GM12878 (cell line): ENCODE data around the gene PXT1. TPM values are rescaled to one million over a fixed set of nuclear protein-coding genes. Genes with fewer than 3 reads are reported as not detected.
A peak's percentile ranks its signal among the peaks of the same experiment; 100 is the strongest.

ENCODE experiments used
- ESRRA ChIP-seq: IDR thresholded peaks from 2 replicates; pipeline ENCODE4 v1.6.1; 2012; ENCODE audit warnings: mild to moderate bottlenecking, low read length, improper control_type of control experiment
- EZH2 ChIP-seq: IDR thresholded peaks from 2 replicates; pipeline ENCODE4 v1.6.1; 2012; ENCODE audit warnings: low read depth, mild to moderate bottlenecking, control low read depth, inconsistent platforms, low read length, borderline replicate concordance; ENCODE audit not compliant: control insufficient read depth
- FOXK2 ChIP-seq: fragments of 450-650 bp; IDR thresholded peaks from 2 replicates; pipeline ENCODE4 v1.6.1; 2017; ENCODE audit warnings: mild to moderate bottlenecking, moderate library complexity
- JUNB ChIP-seq: IDR thresholded peaks from 2 replicates; pipeline ENCODE4 v1.6.1; 2016; ENCODE audit warnings: antibody characterized with exemption, mild to moderate bottlenecking
- KDM1A ChIP-seq: fragments of 200-600 bp; sonication (generic); IDR thresholded peaks from 2 replicates; pipeline ENCODE4 v1.6.1; 2016; ENCODE audit warnings: borderline replicate concordance
- NFXL1 ChIP-seq: fragments of 450-650 bp; IDR thresholded peaks from 2 replicates; pipeline ENCODE4 v1.6.1; 2017; ENCODE audit warnings: antibody characterized with exemption, mild to moderate bottlenecking, borderline replicate concordance
- NFYA ChIP-seq: IDR thresholded peaks from 2 replicates; pipeline ENCODE4 v1.6.1; 2011; ENCODE audit warnings: low read depth, mild to moderate bottlenecking, low read length, improper control_type of control experiment, borderline replicate concordance
- PML ChIP-seq: IDR thresholded peaks from 2 replicates; pipeline ENCODE4 v1.6.1; 2012; ENCODE audit warnings: low read length, inconsistent platforms
- RBBP5 ChIP-seq: fragments of 200-600 bp; sonication (generic); conservative IDR thresholded peaks from 2 replicates; pipeline ENCODE4 v1.6.1; 2016
- SMARCA5 ChIP-seq: fragments of 450-650 bp; IDR thresholded peaks from 2 replicates; pipeline ENCODE4 v1.6.1; 2017; ENCODE audit warnings: mild to moderate bottlenecking
- TCF3 ChIP-seq: IDR thresholded peaks from 2 replicates; pipeline ENCODE4 v1.6.1; 2012; ENCODE audit warnings: low read depth, mild to moderate bottlenecking, low read length, borderline replicate concordance; ENCODE audit not compliant: insufficient read depth
- YY1 ChIP-seq: IDR thresholded peaks from 2 replicates; pipeline ENCODE4 v1.6.1; 2011; ENCODE audit warnings: low read depth, mild to moderate bottlenecking, low read length
- polyA plus RNA-seq, 11 experiments: library from polyadenylated mRNA; depleted of rRNA in 4 of 11; unstranded in 6 of 11; stranded (reverse) in 5 of 11; fragments of >200 nt; fragmentation: Nextera tagmentation in 4 of 11; fragmentation: Illumina TruSeq in 1 of 11; extraction: Ambion mirVana in 4 of 11; extraction: Trizol in 1 of 11; gene quantifications; 1 replicate in 1 of 11; 2 replicates in 10 of 11; pipeline versions ENCODE4 v1.2.1 to v1.2.3, GENCODE V29; 2011 to 2016; ENCODE audit warnings: inconsistent platforms in 2 of 11, missing spikeins in 2 of 11, low read depth in 1 of 11
- total RNA-seq, 4 experiments: library from RNA; depleted of rRNA in 3 of 4; stranded (reverse); fragments of >200 nt in 3 of 4; fragmentation: Illumina TruSeq in 1 of 4; extraction: Trizol in 1 of 4; gene quantifications; 2 replicates each; pipeline versions ENCODE4 v1.2.1 to v1.2.3, GENCODE V29; 2013 to 2021
- TF ChIP-seq, protein P1 (sequence below): fragments of 450-650 bp; formaldehyde crosslinking; IDR thresholded peaks from 2 replicates; pipeline ENCODE4 v1.4.0; 2020; ENCODE audit warnings: mild to moderate bottlenecking, moderate library complexity
- TF ChIP-seq, protein P2 (sequence below): fragments of 450-650 bp; IDR thresholded peaks from 2 replicates; pipeline ENCODE4 v1.6.1; 2016; ENCODE audit warnings: mild to moderate bottlenecking
- TF ChIP-seq, protein P3 (sequence below): fragments of 450-650 bp; IDR thresholded peaks from 2 replicates; pipeline ENCODE4 v1.6.1; 2018; ENCODE audit warnings: borderline replicate concordance, mild to moderate bottlenecking; ENCODE audit not compliant: partially characterized antibody
- TF ChIP-seq, protein P4 (sequence below): IDR thresholded peaks from 2 replicates; pipeline ENCODE4 v1.6.1; 2011; ENCODE audit warnings: borderline replicate concordance, low read depth, mild to moderate bottlenecking, moderate library complexity, low read length; ENCODE audit not compliant: insufficient read depth, poor library complexity, severe bottlenecking
- TF ChIP-seq, protein P5 (sequence below): fragments of 450-650 bp; IDR thresholded peaks from 2 replicates; pipeline ENCODE4 v1.6.1; 2014; ENCODE audit warnings: mild to moderate bottlenecking
- TF ChIP-seq, protein P6 (sequence below): IDR thresholded peaks from 2 replicates; pipeline ENCODE4 v1.6.1; 2012; ENCODE audit warnings: low read length, inconsistent platforms

Gene PXT1
- total and polyA plus RNA-seq, 10 of the 15 experiments (the other 5 are each of a cell fraction or from before 2014, with no cell fraction given), result 0.27 to 2.9 (median 0.50) TPM

DNA sequence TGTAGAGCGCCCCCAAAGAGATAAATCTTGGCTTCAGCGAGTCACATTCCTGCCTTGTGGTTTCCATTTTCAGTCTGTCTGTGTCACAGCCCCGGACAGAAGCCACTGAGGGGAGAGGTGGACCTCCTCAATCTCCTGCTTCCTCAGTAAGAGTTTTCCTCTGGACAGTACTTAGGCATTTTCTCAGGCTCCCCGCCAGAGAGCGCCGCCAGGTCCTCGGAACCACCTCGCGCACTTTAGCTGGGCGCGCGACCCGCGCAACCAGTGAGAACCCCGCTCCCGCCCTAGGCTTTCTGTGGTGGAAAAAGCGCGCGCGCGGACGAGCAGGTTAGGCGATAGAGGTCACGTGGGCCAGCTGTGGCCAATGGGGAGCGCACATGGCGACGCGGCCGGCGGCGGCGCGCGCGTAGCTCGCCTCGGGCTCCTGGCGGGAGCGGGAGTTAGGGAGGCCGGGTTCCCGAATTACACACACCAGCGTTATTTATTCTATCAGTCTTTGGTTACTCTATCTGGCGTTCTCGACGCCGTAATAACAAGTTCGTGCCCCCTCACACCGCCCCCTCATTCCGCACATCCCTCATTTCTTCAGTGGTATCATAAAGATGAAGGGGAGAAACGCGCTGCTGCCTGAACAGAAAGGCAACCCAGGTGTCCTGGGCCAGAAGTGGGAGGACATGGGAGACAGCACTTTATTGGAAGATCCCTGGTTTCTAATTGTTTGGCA, 19.4 kb downstream of the PXT1 start (continued):
- TF ChIP-seq, protein P1, sequence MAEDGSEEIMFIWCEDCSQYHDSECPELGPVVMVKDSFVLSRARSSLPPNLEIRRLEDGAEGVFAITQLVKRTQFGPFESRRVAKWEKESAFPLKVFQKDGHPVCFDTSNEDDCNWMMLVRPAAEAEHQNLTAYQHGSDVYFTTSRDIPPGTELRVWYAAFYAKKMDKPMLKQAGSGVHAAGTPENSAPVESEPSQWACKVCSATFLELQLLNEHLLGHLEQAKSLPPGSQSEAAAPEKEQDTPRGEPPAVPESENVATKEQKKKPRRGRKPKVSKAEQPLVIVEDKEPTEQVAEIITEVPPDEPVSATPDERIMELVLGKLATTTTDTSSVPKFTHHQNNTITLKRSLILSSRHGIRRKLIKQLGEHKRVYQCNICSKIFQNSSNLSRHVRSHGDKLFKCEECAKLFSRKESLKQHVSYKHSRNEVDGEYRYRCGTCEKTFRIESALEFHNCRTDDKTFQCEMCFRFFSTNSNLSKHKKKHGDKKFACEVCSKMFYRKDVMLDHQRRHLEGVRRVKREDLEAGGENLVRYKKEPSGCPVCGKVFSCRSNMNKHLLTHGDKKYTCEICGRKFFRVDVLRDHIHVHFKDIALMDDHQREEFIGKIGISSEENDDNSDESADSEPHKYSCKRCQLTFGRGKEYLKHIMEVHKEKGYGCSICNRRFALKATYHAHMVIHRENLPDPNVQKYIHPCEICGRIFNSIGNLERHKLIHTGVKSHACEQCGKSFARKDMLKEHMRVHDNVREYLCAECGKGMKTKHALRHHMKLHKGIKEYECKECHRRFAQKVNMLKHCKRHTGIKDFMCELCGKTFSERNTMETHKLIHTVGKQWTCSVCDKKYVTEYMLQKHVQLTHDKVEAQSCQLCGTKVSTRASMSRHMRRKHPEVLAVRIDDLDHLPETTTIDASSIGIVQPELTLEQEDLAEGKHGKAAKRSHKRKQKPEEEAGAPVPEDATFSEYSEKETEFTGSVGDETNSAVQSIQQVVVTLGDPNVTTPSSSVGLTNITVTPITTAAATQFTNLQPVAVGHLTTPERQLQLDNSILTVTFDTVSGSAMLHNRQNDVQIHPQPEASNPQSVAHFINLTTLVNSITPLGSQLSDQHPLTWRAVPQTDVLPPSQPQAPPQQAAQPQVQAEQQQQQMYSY (CRISPR knock-in tag), result no peak
- TF ChIP-seq ESRRA (no peak), PML (peak; percentile 93), TCF3 (no peak; the same call in 1 of the 2 replicates), FOXK2 (no peak), KDM1A (no peak), NFYA (no peak), RBBP5 (no peak), JUNB (no peak), SMARCA5 (peak; percentile 75), YY1 (peak; percentile 70; the same call in 1 of the 2 replicates), EZH2 (no peak), NFXL1 (no peak)
- TF ChIP-seq, protein P2, sequence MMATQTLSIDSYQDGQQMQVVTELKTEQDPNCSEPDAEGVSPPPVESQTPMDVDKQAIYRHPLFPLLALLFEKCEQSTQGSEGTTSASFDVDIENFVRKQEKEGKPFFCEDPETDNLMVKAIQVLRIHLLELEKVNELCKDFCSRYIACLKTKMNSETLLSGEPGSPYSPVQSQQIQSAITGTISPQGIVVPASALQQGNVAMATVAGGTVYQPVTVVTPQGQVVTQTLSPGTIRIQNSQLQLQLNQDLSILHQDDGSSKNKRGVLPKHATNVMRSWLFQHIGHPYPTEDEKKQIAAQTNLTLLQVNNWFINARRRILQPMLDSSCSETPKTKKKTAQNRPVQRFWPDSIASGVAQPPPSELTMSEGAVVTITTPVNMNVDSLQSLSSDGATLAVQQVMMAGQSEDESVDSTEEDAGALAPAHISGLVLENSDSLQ, result peak; percentile 12; the same call in 1 of the 2 replicates
- TF ChIP-seq, protein P3, sequence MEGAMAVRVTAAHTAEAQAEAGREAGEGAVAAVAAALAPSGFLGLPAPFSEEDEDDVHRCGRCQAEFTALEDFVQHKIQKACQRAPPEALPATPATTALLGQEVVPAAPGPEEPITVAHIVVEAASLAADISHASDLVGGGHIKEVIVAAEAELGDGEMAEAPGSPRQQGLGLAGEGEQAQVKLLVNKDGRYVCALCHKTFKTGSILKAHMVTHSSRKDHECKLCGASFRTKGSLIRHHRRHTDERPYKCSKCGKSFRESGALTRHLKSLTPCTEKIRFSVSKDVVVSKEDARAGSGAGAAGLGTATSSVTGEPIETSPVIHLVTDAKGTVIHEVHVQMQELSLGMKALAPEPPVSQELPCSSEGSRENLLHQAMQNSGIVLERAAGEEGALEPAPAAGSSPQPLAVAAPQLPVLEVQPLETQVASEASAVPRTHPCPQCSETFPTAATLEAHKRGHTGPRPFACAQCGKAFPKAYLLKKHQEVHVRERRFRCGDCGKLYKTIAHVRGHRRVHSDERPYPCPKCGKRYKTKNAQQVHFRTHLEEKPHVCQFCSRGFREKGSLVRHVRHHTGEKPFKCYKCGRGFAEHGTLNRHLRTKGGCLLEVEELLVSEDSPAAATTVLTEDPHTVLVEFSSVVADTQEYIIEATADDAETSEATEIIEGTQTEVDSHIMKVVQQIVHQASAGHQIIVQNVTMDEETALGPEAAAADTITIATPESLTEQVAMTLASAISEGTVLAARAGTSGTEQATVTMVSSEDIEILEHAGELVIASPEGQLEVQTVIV, result no peak
- TF ChIP-seq, protein P4, sequence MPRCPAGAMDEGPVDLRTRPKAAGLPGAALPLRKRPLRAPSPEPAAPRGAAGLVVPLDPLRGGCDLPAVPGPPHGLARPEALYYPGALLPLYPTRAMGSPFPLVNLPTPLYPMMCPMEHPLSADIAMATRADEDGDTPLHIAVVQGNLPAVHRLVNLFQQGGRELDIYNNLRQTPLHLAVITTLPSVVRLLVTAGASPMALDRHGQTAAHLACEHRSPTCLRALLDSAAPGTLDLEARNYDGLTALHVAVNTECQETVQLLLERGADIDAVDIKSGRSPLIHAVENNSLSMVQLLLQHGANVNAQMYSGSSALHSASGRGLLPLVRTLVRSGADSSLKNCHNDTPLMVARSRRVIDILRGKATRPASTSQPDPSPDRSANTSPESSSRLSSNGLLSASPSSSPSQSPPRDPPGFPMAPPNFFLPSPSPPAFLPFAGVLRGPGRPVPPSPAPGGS, result no peak
- TF ChIP-seq, protein P5, sequence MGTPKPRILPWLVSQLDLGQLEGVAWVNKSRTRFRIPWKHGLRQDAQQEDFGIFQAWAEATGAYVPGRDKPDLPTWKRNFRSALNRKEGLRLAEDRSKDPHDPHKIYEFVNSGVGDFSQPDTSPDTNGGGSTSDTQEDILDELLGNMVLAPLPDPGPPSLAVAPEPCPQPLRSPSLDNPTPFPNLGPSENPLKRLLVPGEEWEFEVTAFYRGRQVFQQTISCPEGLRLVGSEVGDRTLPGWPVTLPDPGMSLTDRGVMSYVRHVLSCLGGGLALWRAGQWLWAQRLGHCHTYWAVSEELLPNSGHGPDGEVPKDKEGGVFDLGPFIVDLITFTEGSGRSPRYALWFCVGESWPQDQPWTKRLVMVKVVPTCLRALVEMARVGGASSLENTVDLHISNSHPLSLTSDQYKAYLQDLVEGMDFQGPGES, result no peak
- TF ChIP-seq, protein P6, sequence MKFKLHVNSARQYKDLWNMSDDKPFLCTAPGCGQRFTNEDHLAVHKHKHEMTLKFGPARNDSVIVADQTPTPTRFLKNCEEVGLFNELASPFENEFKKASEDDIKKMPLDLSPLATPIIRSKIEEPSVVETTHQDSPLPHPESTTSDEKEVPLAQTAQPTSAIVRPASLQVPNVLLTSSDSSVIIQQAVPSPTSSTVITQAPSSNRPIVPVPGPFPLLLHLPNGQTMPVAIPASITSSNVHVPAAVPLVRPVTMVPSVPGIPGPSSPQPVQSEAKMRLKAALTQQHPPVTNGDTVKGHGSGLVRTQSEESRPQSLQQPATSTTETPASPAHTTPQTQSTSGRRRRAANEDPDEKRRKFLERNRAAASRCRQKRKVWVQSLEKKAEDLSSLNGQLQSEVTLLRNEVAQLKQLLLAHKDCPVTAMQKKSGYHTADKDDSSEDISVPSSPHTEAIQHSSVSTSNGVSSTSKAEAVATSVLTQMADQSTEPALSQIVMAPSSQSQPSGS, result no peak
